ENCODE data around the gene CCDC192. TPM values are rescaled to one million over a fixed set of nuclear protein-coding genes. Genes with fewer than 3 reads are reported as not detected.
A peak's percentile ranks its signal among the peaks of the same experiment; 100 is the strongest.

Gene CCDC192
- total and polyA plus RNA-seq, 2 of the 4 experiments (the other 2 are of a cell fraction), result not detected

DNA sequence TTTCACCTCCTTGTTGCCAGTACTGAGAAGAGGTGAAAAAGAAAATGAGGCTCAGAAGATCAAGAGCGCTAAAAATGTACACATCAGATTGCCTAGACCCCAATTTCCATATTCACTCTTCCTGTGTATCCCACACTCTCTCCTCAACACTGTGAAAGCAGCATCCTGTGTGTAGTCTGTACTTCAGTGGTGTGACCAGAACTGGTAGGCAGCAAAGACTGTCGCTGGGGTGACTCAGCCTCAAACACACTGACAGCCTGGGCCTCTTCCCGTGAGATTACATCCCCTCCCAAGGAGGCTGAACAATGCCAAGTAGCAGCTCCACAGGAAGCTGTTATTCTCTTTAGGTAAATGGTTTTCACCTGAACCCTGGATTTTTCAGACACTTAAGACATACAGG, 135.5 kb downstream of the CCDC192 start:
- H3K14ac ChIP-seq (replicated peaks; ENCODE audit: low read depth, low read length), result 0 out of 2 replicates have a peak overlapping the region, but pooled peaks have one; percentile 14
- H2BK120ac ChIP-seq (ENCODE audit: low read depth, low read length), result peak overlapping the region; percentile 20; the same call in 1 of the 2 replicates
- H3K4me2 ChIP-seq (ENCODE audit: low read depth, low read length), result no peak overlapping the region
- dilution Hi-C loops (cut with HindIII; ENCODE audit: low sequenced_read_pairs, unreplicated experiment), result no loop called here
- H2AFZ ChIP-seq (replicated peaks; ENCODE audit: low read length, poor library complexity), result peak overlapping the region; percentile 47
- peaks cover 5% of the 10 kb centered on the region for H3K4me1 ChIP-seq (ENCODE audit: control insufficient read depth, insufficient read depth, low read length)
- H3K27ac ChIP-seq (ENCODE audit: insufficient read depth, low read length), result no peak overlapping the region
- peak; percentile 79 for ATAC-seq (ENCODE audit: low read depth)
- ChIA-PET CTCF (no interaction called here), POLR2A (ENCODE audit: unreplicated experiment) (no interaction called here)
- in situ Hi-C loops (cut with MboI; ENCODE audit: low sequenced_read_pairs), result no loop called here
- peaks cover 3% of the 10 kb centered on the region; the same call in 1 of the 2 replicates for H3K9me1 ChIP-seq (ENCODE audit: insufficient read depth, low read length)
- H3K79me1 ChIP-seq (ENCODE audit: low read depth in 1 of 2, low read length in 2 of 2), result no peaks in the 10 kb centered on the region
- H4K20me1 ChIP-seq (ENCODE audit: insufficient read depth, low read length), result no peaks in the 10 kb centered on the region
- intact Hi-C loops (cut with micrococcal nuclease), result no loop called here
- H2AK9ac ChIP-seq (replicated peaks; ENCODE audit: low read depth, low read length, poor library complexity), result no peak overlapping the region
- no peak overlapping the region; the same call in 1 of the 2 replicates for H3K18ac ChIP-seq (ENCODE audit: low read depth, low read length)
- TF ChIP-seq BHLHE40 (IDR thresholded peaks at IDR 0.05; ENCODE audit: low read depth, low read length), result no peak
- TF ChIP-seq MAZ (IDR thresholded peaks at IDR 0.05; ENCODE audit: borderline replicate concordance, low read depth, low read length), result no peak
- TF ChIP-seq RFX5 (IDR thresholded peaks at IDR 0.05; ENCODE audit: low read depth, low read length), result no peak
- TF ChIP-seq, protein P1, sequence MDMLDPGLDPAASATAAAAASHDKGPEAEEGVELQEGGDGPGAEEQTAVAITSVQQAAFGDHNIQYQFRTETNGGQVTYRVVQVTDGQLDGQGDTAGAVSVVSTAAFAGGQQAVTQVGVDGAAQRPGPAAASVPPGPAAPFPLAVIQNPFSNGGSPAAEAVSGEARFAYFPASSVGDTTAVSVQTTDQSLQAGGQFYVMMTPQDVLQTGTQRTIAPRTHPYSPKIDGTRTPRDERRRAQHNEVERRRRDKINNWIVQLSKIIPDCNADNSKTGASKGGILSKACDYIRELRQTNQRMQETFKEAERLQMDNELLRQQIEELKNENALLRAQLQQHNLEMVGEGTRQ (IDR thresholded peaks at IDR 0.05; ENCODE audit: low read depth, low read length), result no peak
- TF ChIP-seq NFE2L2 (IDR thresholded peaks at IDR 0.05; ENCODE audit: low read depth, low read length), result no peak
- TF ChIP-seq CEBPB (IDR thresholded peaks at IDR 0.05; ENCODE audit: low read depth, low read length), result no peak
- no peak for TF ChIP-seq SMC3 (IDR thresholded peaks at IDR 0.05; ENCODE audit: low read depth, low read length)
- TF ChIP-seq FOS (IDR thresholded peaks at IDR 0.05; ENCODE audit: low read depth, low read length), result no peak
- TF ChIP-seq, protein P2, sequence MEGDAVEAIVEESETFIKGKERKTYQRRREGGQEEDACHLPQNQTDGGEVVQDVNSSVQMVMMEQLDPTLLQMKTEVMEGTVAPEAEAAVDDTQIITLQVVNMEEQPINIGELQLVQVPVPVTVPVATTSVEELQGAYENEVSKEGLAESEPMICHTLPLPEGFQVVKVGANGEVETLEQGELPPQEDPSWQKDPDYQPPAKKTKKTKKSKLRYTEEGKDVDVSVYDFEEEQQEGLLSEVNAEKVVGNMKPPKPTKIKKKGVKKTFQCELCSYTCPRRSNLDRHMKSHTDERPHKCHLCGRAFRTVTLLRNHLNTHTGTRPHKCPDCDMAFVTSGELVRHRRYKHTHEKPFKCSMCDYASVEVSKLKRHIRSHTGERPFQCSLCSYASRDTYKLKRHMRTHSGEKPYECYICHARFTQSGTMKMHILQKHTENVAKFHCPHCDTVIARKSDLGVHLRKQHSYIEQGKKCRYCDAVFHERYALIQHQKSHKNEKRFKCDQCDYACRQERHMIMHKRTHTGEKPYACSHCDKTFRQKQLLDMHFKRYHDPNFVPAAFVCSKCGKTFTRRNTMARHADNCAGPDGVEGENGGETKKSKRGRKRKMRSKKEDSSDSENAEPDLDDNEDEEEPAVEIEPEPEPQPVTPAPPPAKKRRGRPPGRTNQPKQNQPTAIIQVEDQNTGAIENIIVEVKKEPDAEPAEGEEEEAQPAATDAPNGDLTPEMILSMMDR (conservative IDR thresholded peaks at IDR 0.05; ENCODE audit: low read depth, low read length), result no peak
- TF ChIP-seq MXI1 (IDR thresholded peaks at IDR 0.05; ENCODE audit: borderline replicate concordance, low read depth, low read length), result no peak
- no peak overlapping the region for H2BK5ac ChIP-seq (ENCODE audit: low read depth, low read length, poor library complexity, severe bottlenecking)
- no CpG with 5 or more reads among the region's 3 CpGs for WGBS, 2 experiments (ENCODE audit: extremely low coverage in 2 of 2, insufficient read length in 1 of 2)
- no peak overlapping the region for H4K8ac ChIP-seq (ENCODE audit: low read depth in 2 of 2, low read length in 2 of 2)
- H3K4me3 ChIP-seq (ENCODE audit: insufficient read depth, low read depth, low read length), result no peak overlapping the region
- no peaks in the 10 kb centered on the region for H3K36me3 ChIP-seq (ENCODE audit: control insufficient read depth, insufficient read depth, low read length)
- H3K9me3 ChIP-seq (ENCODE audit: control insufficient read depth, insufficient read depth, low read length), result no peaks in the 10 kb centered on the region
- H3K56ac ChIP-seq (ENCODE audit: extremely low read depth, insufficient read depth, low read length), result no peak overlapping the region
- no peak overlapping the region for H4K5ac ChIP-seq (ENCODE audit: low read depth, low read length)
- peak; percentile 64 for DNase-seq
- H3K23ac ChIP-seq (ENCODE audit: low read depth, low read length), result no peak overlapping the region
- H3K9ac ChIP-seq (ENCODE audit: low read depth, low read length), result no peak overlapping the region
- H3K27me3 ChIP-seq (ENCODE audit: control insufficient read depth, insufficient read depth, low read length), result no peaks in the 10 kb centered on the region
- BruUV-seq (replicated peaks), result no TSS peak
- H2AK5ac ChIP-seq (ENCODE audit: low read depth, low read length), result no peak overlapping the region
- H4K91ac ChIP-seq (ENCODE audit: insufficient read depth, low read depth, low read length), result no peak overlapping the region
- no peak overlapping the region for H2BK15ac ChIP-seq (ENCODE audit: low read depth, low read length)
- H2BK20ac ChIP-seq (ENCODE audit: low read depth, low read length), result peak overlapping the region; percentile 47; the same call in 1 of the 2 replicates
- H3K4ac ChIP-seq (ENCODE audit: low read depth, low read length), result no peak overlapping the region

Data from IMR-90 (cell line).